DMS 273 (cell line): ENCODE measurements around the gene VIT.

Source experiments
- DNase-seq: peaks from one replicate; lab custom pipeline; 2025; ENCODE audit not compliant: unreplicated experiment; lab: John Stamatoyannopoulos, UW

VIT gene

GRCh38 chr2:36756438-36756837, 59.9 kb downstream of the VIT start:
- DNase-seq: no peak

GRCh38 chr2:36762764-36763490, 66.4 kb downstream of the VIT start:
- no peak for DNase-seq

GRCh38 chr2:36769106-36769505, 72.6 kb downstream of the VIT start:
- no peak for DNase-seq

- DNase-seq: peak; percentile 61
These were observed 74.2 kb downstream of the VIT start for GRCh38 chr2:36770542-36771287.

GRCh38 chr2:36771671-36772070, 75.2 kb downstream of the VIT start:
- DNase-seq: no peak

GRCh38 chr2:36773947-36774346, 77.4 kb downstream of the VIT start:
- DNase-seq: no peak

- DNase-seq: no peak
These were observed 78.8 kb downstream of the VIT start for GRCh38 chr2:36775261-36775660.

- no peak for DNase-seq
These were observed 79.3 kb downstream of the VIT start for GRCh38 chr2:36775806-36776205.

GRCh38 chr2:36777272-36777671, 80.8 kb downstream of the VIT start:
- no peak for DNase-seq

GRCh38 chr2:36777788-36778187, 81.3 kb downstream of the VIT start:
- no peak for DNase-seq

GRCh38 chr2:36779462-36779861, 83.0 kb downstream of the VIT start:
- DNase-seq: no peak

GRCh38 chr2:36780231-36780839, 83.8 kb downstream of the VIT start:
- DNase-seq: peak; percentile 79

GRCh38 chr2:36781907-36782720, 85.6 kb downstream of the VIT start:
- no peak for DNase-seq

GRCh38 chr2:36783246-36783645, 86.7 kb downstream of the VIT start:
- no peak for DNase-seq

- peak; percentile 77 for DNase-seq
These were observed 88.8 kb downstream of the VIT start for GRCh38 chr2:36785179-36785795.

GRCh38 chr2:36789181-36789804, 92.8 kb downstream of the VIT start:
- no peak for DNase-seq

GRCh38 chr2:36792951-36793350, 96.4 kb downstream of the VIT start:
- peak; percentile 60 for DNase-seq

GRCh38 chr2:36797324-36798070, 101.0 kb downstream of the VIT start:
- DNase-seq: peak; percentile 14

GRCh38 chr2:36798724-36799123, 102.2 kb downstream of the VIT start:
- no peak for DNase-seq

GRCh38 chr2:36800381-36800780, 103.9 kb downstream of the VIT start:
- no peak for DNase-seq
